GM19324 (cell line): ENCODE data around the gene IFT57.
A peak's percentile ranks its signal among the peaks of the same experiment; 100 is the strongest.
"Not testable (repeated sequence)": the region's sequence is repeated elsewhere in the genome, so short reads cannot be mapped to it uniquely, and the experiment has no call there.

Experiments
- ATAC-seq: cut with Tn5 transposase; IDR thresholded peaks from one replicate; pipeline ENCODE4 v1.9.1; 2021; ENCODE audit warnings: mild to moderate bottlenecking, moderate library complexity; ENCODE audit not compliant: unreplicated experiment, low FRiP score

The IFT57 gene, protein sequence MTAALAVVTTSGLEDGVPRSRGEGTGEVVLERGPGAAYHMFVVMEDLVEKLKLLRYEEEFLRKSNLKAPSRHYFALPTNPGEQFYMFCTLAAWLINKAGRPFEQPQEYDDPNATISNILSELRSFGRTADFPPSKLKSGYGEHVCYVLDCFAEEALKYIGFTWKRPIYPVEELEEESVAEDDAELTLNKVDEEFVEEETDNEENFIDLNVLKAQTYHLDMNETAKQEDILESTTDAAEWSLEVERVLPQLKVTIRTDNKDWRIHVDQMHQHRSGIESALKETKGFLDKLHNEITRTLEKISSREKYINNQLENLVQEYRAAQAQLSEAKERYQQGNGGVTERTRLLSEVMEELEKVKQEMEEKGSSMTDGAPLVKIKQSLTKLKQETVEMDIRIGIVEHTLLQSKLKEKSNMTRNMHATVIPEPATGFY

GRCh38 chr3:108221911-108222852, at the start of gene IFT57:
IFT57 (minus strand) TSS chr3:108222424; CDS start chr3:108222322, 102 bp downstream.
- peak; percentile 99 for ATAC-seq

DNA sequence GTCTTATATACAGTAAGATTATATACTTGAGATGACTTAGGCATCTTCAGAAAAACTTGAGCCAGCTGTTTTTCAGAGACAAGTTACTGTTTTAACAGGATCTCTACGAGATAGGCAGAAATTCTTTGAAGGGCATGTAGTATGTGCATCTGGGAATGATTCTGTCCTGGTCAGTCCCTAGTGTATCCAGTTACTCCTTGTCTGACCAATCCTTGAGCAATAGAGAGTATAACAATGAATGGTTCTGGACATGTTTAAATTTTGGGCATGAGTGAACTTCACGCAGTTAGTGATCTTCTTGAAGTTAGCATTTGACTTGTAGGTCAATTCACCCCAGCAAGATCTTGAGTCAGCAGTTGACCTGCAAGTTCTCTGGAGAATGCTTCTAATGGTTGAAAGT, 49.4 kb upstream of the IFT57 start:
- no peak for ATAC-seq

GRCh38 chr3:108268235-108268634, 46.0 kb upstream of the IFT57 start:
- ATAC-seq = not testable (repeated sequence)

DNA sequence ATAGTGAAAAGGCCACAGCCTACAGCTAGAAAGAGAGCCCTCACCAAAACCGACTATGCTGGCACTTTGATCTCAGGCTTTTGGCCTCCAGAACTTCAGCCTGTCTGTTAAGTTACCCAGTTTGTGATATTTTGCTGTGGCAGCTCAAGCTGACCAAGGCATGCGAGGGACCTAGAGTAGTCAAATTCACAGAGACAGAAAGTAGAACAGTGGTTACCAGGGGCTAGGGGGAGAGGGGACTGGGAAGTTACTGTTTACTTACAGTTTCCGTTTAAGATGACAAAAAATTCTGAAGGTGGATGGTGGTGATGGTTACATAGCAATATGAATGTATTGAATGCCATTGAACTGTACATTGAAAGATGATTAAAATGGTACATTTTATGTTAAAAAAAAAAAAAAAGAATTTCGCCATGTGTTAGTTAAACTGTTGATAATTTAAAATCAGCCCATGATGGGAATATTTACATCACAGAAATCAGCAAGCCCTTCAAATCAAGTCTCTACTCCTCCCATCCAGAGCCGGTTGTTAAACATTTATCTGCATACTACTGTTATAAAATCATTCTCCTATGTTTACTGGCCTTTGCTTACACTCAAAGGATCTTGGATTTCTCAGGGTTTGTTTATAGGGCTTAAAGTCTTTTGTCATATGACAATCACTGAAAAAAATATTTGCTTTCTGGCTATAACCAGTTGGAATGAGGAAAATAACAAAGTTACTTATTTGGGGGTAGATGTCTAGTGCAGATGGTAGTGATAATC, 42.5 kb upstream of the IFT57 start:
- not testable (repeated sequence) for ATAC-seq

GRCh38 chr3:108255131-108255530, 32.9 kb upstream of the IFT57 start:
- no peak for ATAC-seq

DNA sequence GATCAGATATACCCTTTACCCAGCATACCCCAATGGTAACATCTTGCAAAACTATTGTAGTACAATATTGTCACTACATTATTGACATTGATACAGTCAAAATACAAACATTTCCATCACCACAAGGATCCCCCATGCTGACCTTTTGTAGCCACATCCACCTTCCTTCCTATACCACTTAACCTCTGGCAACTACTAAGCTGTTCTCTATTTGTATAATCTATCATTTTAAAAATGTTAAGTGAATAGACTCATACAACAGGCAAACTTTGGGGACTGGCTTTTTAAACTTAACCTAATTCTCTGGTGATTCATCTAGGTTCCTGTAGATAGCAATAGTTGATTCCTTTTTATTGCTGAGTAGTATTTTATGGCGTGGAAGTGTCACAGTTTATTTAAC, 29.6 kb upstream of the IFT57 start:
- no peak for ATAC-seq

GRCh38 chr3:108251265-108251664, 29.0 kb upstream of the IFT57 start:
- ATAC-seq = no peak

DNA sequence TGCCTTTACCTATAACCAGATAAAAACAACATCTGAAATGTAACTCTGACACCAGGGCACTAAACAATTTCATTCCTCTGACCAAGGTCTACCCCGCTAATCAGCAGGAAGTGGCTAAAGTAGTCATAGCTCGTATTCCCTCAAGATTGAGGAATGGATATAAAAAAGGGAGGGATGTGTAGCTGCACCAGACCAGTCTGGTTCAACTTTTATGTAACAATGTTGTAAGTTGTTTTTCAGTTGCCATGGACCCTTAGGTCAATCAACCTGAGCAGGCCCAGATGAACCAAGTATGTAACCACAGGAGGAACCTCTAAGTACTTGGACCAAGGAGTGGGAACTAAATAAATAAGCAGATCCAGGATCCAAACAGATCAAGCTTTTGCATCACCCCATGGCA, 28.4 kb upstream of the IFT57 start:
- no peak for ATAC-seq

GRCh38 chr3:108243243-108243642, 21.0 kb upstream of the IFT57 start:
- ATAC-seq = no peak

DNA sequence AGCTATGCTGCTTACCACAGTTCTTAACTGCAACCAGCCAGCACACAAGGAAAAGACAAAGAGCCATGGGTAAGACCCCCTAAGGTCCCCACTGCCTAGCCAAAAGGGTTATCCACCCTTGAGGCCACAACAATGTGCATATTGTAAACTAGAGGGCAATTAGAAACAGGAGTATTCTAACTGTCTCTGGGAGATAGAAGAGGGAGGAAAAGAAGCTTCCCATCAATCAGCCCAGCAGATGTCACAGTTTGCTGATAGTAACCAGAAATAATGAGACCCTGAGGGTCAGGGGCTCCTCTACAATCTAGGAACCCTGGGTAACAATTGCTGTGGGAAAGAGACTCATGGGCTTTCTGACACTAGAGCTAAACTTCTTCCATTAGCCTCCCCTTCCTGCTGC, 20.6 kb upstream of the IFT57 start:
- ATAC-seq = no peak

- no peak for ATAC-seq
These were observed 19.5 kb upstream of the IFT57 start for GRCh38 chr3:108241721-108242120.

DNA sequence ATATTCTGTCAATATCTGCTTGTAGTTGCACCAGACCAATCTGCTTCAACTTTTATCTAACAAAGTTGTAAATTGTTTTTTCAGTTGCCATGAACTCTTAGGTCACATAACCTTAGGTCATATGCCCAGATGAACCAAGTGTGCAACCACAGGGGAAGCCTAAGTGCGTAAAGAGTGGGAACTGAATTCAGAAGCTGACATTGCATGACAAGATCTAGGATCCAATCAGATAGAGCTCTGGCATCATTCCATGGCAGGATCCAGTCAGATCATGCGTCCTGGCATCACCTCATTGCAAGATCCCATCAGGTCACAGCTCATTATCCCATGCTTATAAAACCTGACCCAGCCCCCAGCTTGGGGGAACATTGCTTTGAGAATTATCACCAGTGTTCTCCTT, 18.9 kb upstream of the IFT57 start:
- ATAC-seq = no peak

GRCh38 chr3:108239082-108239481, 16.9 kb upstream of the IFT57 start:
- no peak for ATAC-seq

DNA sequence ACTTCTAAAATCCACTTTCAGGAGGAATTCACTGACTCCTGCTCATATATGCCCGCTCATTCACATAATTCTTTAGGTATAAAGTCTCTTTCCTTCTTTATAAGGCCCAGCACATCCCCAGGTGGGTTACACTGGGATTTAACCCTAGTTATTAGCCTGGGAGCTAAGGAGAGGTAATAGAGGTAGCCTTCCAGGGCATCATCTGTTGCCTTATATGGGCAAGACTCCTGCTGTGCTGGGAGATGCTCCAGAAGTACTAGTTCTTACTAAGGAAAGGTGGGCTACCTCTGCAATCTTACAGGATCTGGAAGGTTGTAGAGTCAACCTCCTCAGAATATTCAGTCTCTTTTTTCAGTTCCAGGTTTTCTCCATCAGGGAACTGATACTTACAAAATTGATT, 13.1 kb upstream of the IFT57 start:
- ATAC-seq = no peak

- no peak for ATAC-seq
These were observed 12.2 kb upstream of the IFT57 start for GRCh38 chr3:108234387-108234957.

GRCh38 chr3:108228286-108228685, 6.1 kb upstream of the IFT57 start:
- no peak for ATAC-seq

DNA sequence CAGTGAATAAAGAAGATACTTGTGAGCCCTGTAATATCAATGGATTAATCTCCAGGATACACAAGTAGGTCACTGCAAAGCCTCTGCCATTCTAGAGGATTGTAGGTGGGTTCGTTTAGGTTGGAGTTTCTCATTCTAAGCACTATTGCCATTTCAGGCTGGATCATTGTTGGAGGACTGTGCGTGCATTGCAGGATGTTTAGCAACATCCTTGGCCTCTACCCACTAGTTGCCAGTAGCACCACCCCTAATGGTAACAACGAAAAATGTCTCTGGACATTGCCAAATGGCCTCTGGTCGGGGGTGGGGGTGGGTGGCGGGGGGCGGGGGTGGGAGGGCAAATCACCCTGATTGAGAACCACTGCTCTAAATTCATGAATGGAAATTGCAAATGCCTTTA, 4.9 kb upstream of the IFT57 start:
- ATAC-seq = no peak

DNA sequence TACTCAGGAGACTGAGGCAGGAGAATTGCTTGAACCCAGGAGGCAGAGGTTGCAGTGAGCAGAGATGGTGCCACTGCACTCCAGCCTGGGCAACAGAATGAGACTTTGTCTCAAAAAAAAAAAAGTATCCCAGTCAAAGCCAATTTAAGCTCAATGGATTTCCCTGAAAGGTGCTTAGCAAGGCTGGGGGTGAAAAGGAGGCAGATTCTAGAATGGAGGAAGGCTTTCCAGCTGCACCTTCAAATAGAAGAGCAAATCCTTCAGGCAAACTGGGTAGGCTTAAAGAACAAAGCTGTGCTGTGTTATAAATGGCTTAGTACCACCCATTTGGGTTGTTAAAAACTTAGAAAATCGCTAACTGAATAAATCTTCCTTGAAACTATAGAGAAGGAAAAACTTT, 3.0 kb upstream of the IFT57 start:
- ATAC-seq = no peak

- ATAC-seq = no peak
These were observed 1.7 kb upstream of the IFT57 start for GRCh38 chr3:108223928-108224327.

- ATAC-seq = no peak
These were observed 785 bp upstream of the IFT57 start for GRCh38 chr3:108222853-108223565.
